ENCODE results near the gene GNL1.

- TF ChIP-seq CTCF (conservative IDR thresholded peaks at IDR 0.05 in 1 of 2, IDR thresholded peaks at IDR 0.05 in 1 of 2; ENCODE audit: extremely low read depth in 1 of 2, insufficient read depth in 1 of 2, low read depth in 1 of 2, low read length in 2 of 2) (no peak), EZH2 (IDR thresholded peaks at IDR 0.05; ENCODE audit: borderline replicate concordance, low read length) (no peak)
Measured at GRCh38 chr6:30520522-30520921, 35.8 kb downstream of the GNL1 start.

Data from mammary epithelial cell (primary cell).